ENCODE measurements around the gene IL2RA. TPM values are rescaled to one million over a fixed set of nuclear protein-coding genes. Genes with fewer than 3 reads are reported as not detected.

The IL2RA gene
- total RNA-seq, 1 donor from 2014 or later: not detected

DNA sequence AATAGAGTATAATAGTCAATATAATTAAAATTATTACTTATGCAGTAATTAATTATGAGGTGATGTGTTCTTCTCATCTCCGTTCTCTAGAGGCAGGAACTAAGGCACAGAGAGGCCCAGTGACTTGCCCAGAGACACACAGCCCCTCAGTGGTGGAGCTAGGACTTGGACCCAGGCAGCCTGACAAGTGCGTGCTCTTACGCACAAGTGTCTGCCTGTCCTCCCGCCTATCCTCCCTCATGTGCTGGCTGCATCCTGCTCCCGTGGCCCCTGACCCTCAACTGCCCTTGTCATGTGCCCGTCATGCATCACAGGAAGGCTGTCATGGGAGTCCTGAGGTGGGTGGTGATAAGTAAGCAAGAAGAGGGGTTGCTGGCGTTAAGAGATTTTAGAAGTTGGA is 14.3 kb downstream of the IL2RA start:
- no peaks in the 10 kb centered on the region for H3K36me3 Mint-ChIP-seq (ENCODE audit: low read depth)
- peaks cover 34% of the 10 kb centered on the region for H3K27me3 Mint-ChIP-seq (ENCODE audit: low read depth)
- DNase-seq (ENCODE audit: low read depth, low spot score): no peak
- no peaks in the 10 kb centered on the region for H3K4me1 Mint-ChIP-seq
- H3K27ac Mint-ChIP-seq (ENCODE audit: unreplicated experiment): no peak overlapping the region
- TF ChIP-seq CTCF (conservative IDR thresholded peaks at IDR 0.05): no peak
- H3K4me3 Mint-ChIP-seq: no peak overlapping the region
- no peaks in the 10 kb centered on the region for H3K9me3 Mint-ChIP-seq

- no peak for DNase-seq (ENCODE audit: low read depth, low spot score)
- H3K27ac Mint-ChIP-seq (ENCODE audit: unreplicated experiment): no peak overlapping the region
- H3K4me1 Mint-ChIP-seq: no peaks in the 10 kb centered on the region
- no peaks in the 10 kb centered on the region for H3K36me3 Mint-ChIP-seq (ENCODE audit: low read depth)
- H3K9me3 Mint-ChIP-seq: no peaks in the 10 kb centered on the region
- no peak overlapping the region for H3K4me3 Mint-ChIP-seq
- H3K27me3 Mint-ChIP-seq (ENCODE audit: low read depth): peaks cover 27% of the 10 kb centered on the region
- TF ChIP-seq CTCF (conservative IDR thresholded peaks at IDR 0.05): no peak
Measured at GRCh38 chr10:6046773-6047611, 15.2 kb downstream of the IL2RA start.

GRCh38 chr10:6045878-6046772 is 16.0 kb downstream of the IL2RA start:
- no peaks in the 10 kb centered on the region for H3K9me3 Mint-ChIP-seq
- H3K27ac Mint-ChIP-seq (ENCODE audit: unreplicated experiment): no peak overlapping the region
- H3K27me3 Mint-ChIP-seq (ENCODE audit: low read depth): peaks cover 27% of the 10 kb centered on the region
- no peak overlapping the region for H3K4me3 Mint-ChIP-seq
- TF ChIP-seq CTCF (conservative IDR thresholded peaks at IDR 0.05): no peak
- H3K4me1 Mint-ChIP-seq: no peaks in the 10 kb centered on the region
- no peak for DNase-seq (ENCODE audit: low read depth, low spot score)
- H3K36me3 Mint-ChIP-seq (ENCODE audit: low read depth): no peaks in the 10 kb centered on the region

- H3K36me3 Mint-ChIP-seq (ENCODE audit: low read depth): no peaks in the 10 kb centered on the region
- no peaks in the 10 kb centered on the region for H3K9me3 Mint-ChIP-seq
- TF ChIP-seq CTCF (conservative IDR thresholded peaks at IDR 0.05): no peak
- no peak for DNase-seq (ENCODE audit: low read depth, low spot score)
- no peaks in the 10 kb centered on the region for H3K4me1 Mint-ChIP-seq
- peaks cover 24% of the 10 kb centered on the region for H3K27me3 Mint-ChIP-seq (ENCODE audit: low read depth)
- no peak overlapping the region for H3K4me3 Mint-ChIP-seq
- H3K27ac Mint-ChIP-seq (ENCODE audit: unreplicated experiment): no peak overlapping the region
Measured at GRCh38 chr10:6045314-6045848, 16.8 kb downstream of the IL2RA start.

- H3K27ac Mint-ChIP-seq (ENCODE audit: unreplicated experiment): peak overlapping the region; percentile 27
- no peaks in the 10 kb centered on the region for H3K9me3 Mint-ChIP-seq
- no peaks in the 10 kb centered on the region for H3K36me3 Mint-ChIP-seq (ENCODE audit: low read depth)
- no peak for DNase-seq (ENCODE audit: low read depth, low spot score)
- H3K4me1 Mint-ChIP-seq: no peaks in the 10 kb centered on the region
- TF ChIP-seq CTCF (conservative IDR thresholded peaks at IDR 0.05): no peak
- peaks cover 24% of the 10 kb centered on the region for H3K27me3 Mint-ChIP-seq (ENCODE audit: low read depth)
- H3K4me3 Mint-ChIP-seq: no peak overlapping the region
Measured at GRCh38 chr10:6044751-6045313, 17.3 kb downstream of the IL2RA start.
